ENCODE data around the gene PNLDC1.
A peak's percentile ranks its signal among the peaks of the same experiment; 100 is the strongest.
"Not testable (repeated sequence)": the region's sequence is repeated elsewhere in the genome, so short reads cannot be mapped to it uniquely, and the experiment has no call there.

PNLDC1 gene

GRCh38 chr6:159766906-159767305 is 33.2 kb upstream of the PNLDC1 start:
- peaks cover 93% of the 10 kb centered on the region for H3K36me3 Mint-ChIP-seq (ENCODE audit: low read depth)
- no peak for DNase-seq
- peaks cover 31% of the 10 kb centered on the region for H3K4me1 Mint-ChIP-seq (ENCODE audit: low read depth)
- H3K9me3 Mint-ChIP-seq = peaks cover 5% of the 10 kb centered on the region
- no peaks in the 10 kb centered on the region for H3K27me3 Mint-ChIP-seq
- no peak overlapping the region for H3K4me3 Mint-ChIP-seq
- peak overlapping the region; percentile 26 for H3K27ac Mint-ChIP-seq

GRCh38 chr6:159769470-159769869 is 30.6 kb upstream of the PNLDC1 start:
- Mint-ChIP-seq H3K36me3 (ENCODE audit: low read depth) (peaks cover 89% of the 10 kb centered on the region), H3K4me3 (no peak overlapping the region), H3K9me3 (peaks cover 5% of the 10 kb centered on the region), H3K27me3 (no peaks in the 10 kb centered on the region), H3K4me1 (ENCODE audit: low read depth) (peaks cover 24% of the 10 kb centered on the region), H3K27ac (peak overlapping the region; percentile 31)
- DNase-seq = no peak

GRCh38 chr6:159772196-159772595 is 27.9 kb upstream of the PNLDC1 start:
- H3K27ac Mint-ChIP-seq = no peak overlapping the region
- H3K27me3 Mint-ChIP-seq = no peaks in the 10 kb centered on the region
- no peak overlapping the region for H3K4me3 Mint-ChIP-seq
- H3K9me3 Mint-ChIP-seq = peaks cover 5% of the 10 kb centered on the region
- H3K36me3 Mint-ChIP-seq (ENCODE audit: low read depth) = peaks cover 90% of the 10 kb centered on the region
- H3K4me1 Mint-ChIP-seq (ENCODE audit: low read depth) = peaks cover 13% of the 10 kb centered on the region
- DNase-seq = no peak

- DNase-seq = no peak
- peaks cover 11% of the 10 kb centered on the region for H3K4me1 Mint-ChIP-seq (ENCODE audit: low read depth)
- H3K4me3 Mint-ChIP-seq = no peak overlapping the region
- H3K27ac Mint-ChIP-seq = peak overlapping the region; percentile 57
- peaks cover 94% of the 10 kb centered on the region for H3K36me3 Mint-ChIP-seq (ENCODE audit: low read depth)
- H3K27me3 Mint-ChIP-seq = no peaks in the 10 kb centered on the region
- no peaks in the 10 kb centered on the region for H3K9me3 Mint-ChIP-seq
Observed at GRCh38 chr6:159777240-159777904, 22.7 kb upstream of the PNLDC1 start.

- Mint-ChIP-seq H3K27me3 (no peaks in the 10 kb centered on the region), H3K36me3 (ENCODE audit: low read depth) (peaks cover 94% of the 10 kb centered on the region), H3K27ac (peak overlapping the region; percentile 57)
Observed at GRCh38 chr6:159778131-159778530, 21.9 kb upstream of the PNLDC1 start.

GRCh38 chr6:159778542-159779103 is 21.5 kb upstream of the PNLDC1 start:
- peaks cover 21% of the 10 kb centered on the region for H3K4me1 Mint-ChIP-seq (ENCODE audit: low read depth)
- DNase-seq = no peak
- peaks cover 97% of the 10 kb centered on the region for H3K36me3 Mint-ChIP-seq (ENCODE audit: low read depth)
- no peak overlapping the region for H3K4me3 Mint-ChIP-seq
- no peaks in the 10 kb centered on the region for H3K27me3 Mint-ChIP-seq
- peak overlapping the region; percentile 6 for H3K27ac Mint-ChIP-seq
- no peaks in the 10 kb centered on the region for H3K9me3 Mint-ChIP-seq

More at GRCh38 chr6:159778131-159778530, 21.9 kb upstream of the PNLDC1 start:
- Mint-ChIP-seq H3K4me1 (ENCODE audit: low read depth) (peaks cover 18% of the 10 kb centered on the region), H3K4me3 (no peak overlapping the region), H3K9me3 (no peaks in the 10 kb centered on the region)
- DNase-seq = no peak

- no peaks in the 10 kb centered on the region for H3K9me3 Mint-ChIP-seq
- H3K36me3 Mint-ChIP-seq (ENCODE audit: low read depth) = peaks cover 96% of the 10 kb centered on the region
- no peaks in the 10 kb centered on the region for H3K27me3 Mint-ChIP-seq
- peak overlapping the region; percentile 100 for H3K27ac Mint-ChIP-seq
- peak overlapping the region; percentile 98 for H3K4me3 Mint-ChIP-seq
- peak; percentile 35 for DNase-seq
- H3K4me1 Mint-ChIP-seq (ENCODE audit: low read depth) = peaks cover 62% of the 10 kb centered on the region
Observed at GRCh38 chr6:159788276-159788675, 11.8 kb upstream of the PNLDC1 start.

GRCh38 chr6:159788753-159789376 is 11.2 kb upstream of the PNLDC1 start:
- DNase-seq = peak; percentile 59
- peak overlapping the region; percentile 100 for H3K27ac Mint-ChIP-seq
- H3K4me1 Mint-ChIP-seq (ENCODE audit: low read depth) = peaks cover 62% of the 10 kb centered on the region
- no peaks in the 10 kb centered on the region for H3K9me3 Mint-ChIP-seq
- H3K27me3 Mint-ChIP-seq = no peaks in the 10 kb centered on the region
- peak overlapping the region; percentile 98 for H3K4me3 Mint-ChIP-seq
- peaks cover 96% of the 10 kb centered on the region for H3K36me3 Mint-ChIP-seq (ENCODE audit: low read depth)

GRCh38 chr6:159789377-159790148 is 10.5 kb upstream of the PNLDC1 start, which contains the start of gene TCP1:
TCP1 (minus strand) TSS chr6:159789602; CDS start chr6:159789468, 134 bp downstream.
- no peaks in the 10 kb centered on the region for H3K27me3 Mint-ChIP-seq
- no peaks in the 10 kb centered on the region for H3K9me3 Mint-ChIP-seq
- peak within 1 kb of the TSS; percentile 98 for H3K4me3 Mint-ChIP-seq
- DNase-seq = peak; percentile 97
- peaks cover 96% of the 10 kb centered on the region for H3K36me3 Mint-ChIP-seq (ENCODE audit: low read depth)
- H3K27ac Mint-ChIP-seq = peak within 1 kb of the TSS; percentile 100
- H3K4me1 Mint-ChIP-seq (ENCODE audit: low read depth) = peaks cover 64% of the 10 kb centered on the region

- Mint-ChIP-seq H3K27me3 (no peaks in the 10 kb centered on the region), H3K27ac (peak within 1 kb of the TSS; percentile 100), H3K4me3 (peak within 1 kb of the TSS; percentile 98), H3K4me1 (ENCODE audit: low read depth) (peaks cover 61% of the 10 kb centered on the region), H3K9me3 (no peaks in the 10 kb centered on the region), H3K36me3 (ENCODE audit: low read depth) (peaks cover 94% of the 10 kb centered on the region)
- DNase-seq = peak; percentile 86
Observed at GRCh38 chr6:159790149-159790955, 9.7 kb upstream of the PNLDC1 start, which contains the start of gene MRPL18. MRPL18 (plus strand) TSS chr6:159790467; CDS start chr6:159790588, 121 bp downstream.

- Mint-ChIP-seq H3K4me1 (ENCODE audit: low read depth) (peaks cover 55% of the 10 kb centered on the region), H3K4me3 (peak overlapping the region; percentile 98), H3K27me3 (no peaks in the 10 kb centered on the region), H3K36me3 (ENCODE audit: low read depth) (peaks cover 93% of the 10 kb centered on the region), H3K9me3 (no peaks in the 10 kb centered on the region), H3K27ac (peak overlapping the region; percentile 100)
- DNase-seq = peak; percentile 49
Observed at GRCh38 chr6:159790956-159791598, 9.0 kb upstream of the PNLDC1 start.

GRCh38 chr6:159794976-159795375 is 5.1 kb upstream of the PNLDC1 start:
- not testable (repeated sequence) for H3K27me3 Mint-ChIP-seq, H3K4me3 Mint-ChIP-seq, H3K9me3 Mint-ChIP-seq, DNase-seq
- H3K36me3 Mint-ChIP-seq (ENCODE audit: low read depth) = peaks cover 95% of the 10 kb centered on the region
- H3K27ac Mint-ChIP-seq = peak overlapping the region; percentile 55
- peaks cover 54% of the 10 kb centered on the region for H3K4me1 Mint-ChIP-seq (ENCODE audit: low read depth)

GRCh38 chr6:159797554-159797953 is 2.5 kb upstream of the PNLDC1 start:
- Mint-ChIP-seq H3K36me3 (ENCODE audit: low read depth) (peaks cover 78% of the 10 kb centered on the region), H3K4me1 (ENCODE audit: low read depth) (peaks cover 38% of the 10 kb centered on the region), H3K9me3 (no peaks in the 10 kb centered on the region), H3K4me3 (no peak overlapping the region), H3K27me3 (no peaks in the 10 kb centered on the region), H3K27ac (peak overlapping the region; percentile 35)
- no peak for DNase-seq
